Muscle of leg (tissue), 11 donors: ENCODE measurements around the gene RALGAPA1. TPM values are rescaled to one million over a fixed set of nuclear protein-coding genes. Genes with fewer than 3 reads are reported as not detected.

Source experiments
- DNase-seq: peaks from one replicate; pipeline ENCODE4 v3.0.0; 2013
- H3K27ac ChIP-seq: one replicate; pipeline ENCODE4 v1.5.1; 2013; ENCODE audit warnings: mild to moderate bottlenecking, low read length, control low read depth
- H3K27me3 ChIP-seq: one replicate; pipeline ENCODE4 v1.6.1; 2013; ENCODE audit warnings: low read length; ENCODE audit not compliant: control insufficient read depth, insufficient read depth
- H3K36me3 ChIP-seq: one replicate; pipeline ENCODE4 v1.6.1; 2013; ENCODE audit warnings: low read length; ENCODE audit not compliant: control insufficient read depth, insufficient read depth
- H3K4me1 ChIP-seq: one replicate; pipeline ENCODE4 v1.6.1; 2013; ENCODE audit warnings: low read length; ENCODE audit not compliant: control insufficient read depth, insufficient read depth
- H3K4me3 ChIP-seq: one replicate; pipeline ENCODE4 v1.5.1; 2013; ENCODE audit warnings: low read length, control low read depth
- H3K9me3 ChIP-seq: replicated peaks from 2 replicates; pipeline ENCODE4 v1.6.1; 2013; ENCODE audit warnings: low read depth, low read length; ENCODE audit not compliant: control insufficient read depth
- WGBS: methylation state at CpG from one replicate; pipeline ENCODE4 v1.1.5; 2013; ENCODE audit warnings: missing lambda C conversion rate; ENCODE audit not compliant: insufficient coverage; 5-methylcytosine and 5-hydroxymethylcytosine counted together
- polyA plus RNA-seq, 8 donors: library from polyadenylated mRNA; unstranded; fragments of 120-200 nt; gene quantifications; one replicate each; pipeline versions ENCODE4 v1.2.1 to v1.2.3, GENCODE V29; 2013; ENCODE audit warnings: inconsistent platforms in 1 of 8, low replicate concordance in 1 of 8; ENCODE audit not compliant: insufficient read length in 8 of 8, insufficient read depth in 1 of 8
- total RNA-seq: library from RNA; stranded (reverse); fragments of 120-200 nt; gene quantifications from one replicate; pipeline ENCODE4 v1.2.4, GENCODE V29; 2013

RALGAPA1 gene
- total and polyA plus RNA-seq, 9 donors: 20.0 to 46.0 (median 23.8) TPM

- Histone ChIP-seq H3K27me3 (peaks cover 33% of the 10 kb centered on the region), H3K4me3 (peak within 1 kb of the TSS; percentile 41), H3K36me3 (no peaks in the 10 kb centered on the region), H3K27ac (no peak within 1 kb of the TSS), H3K4me1 (peaks cover 21% of the 10 kb centered on the region), H3K9me3 (no peaks in the 10 kb centered on the region)
- under 1% methylated on average over 100 of the region's 100 CpGs for WGBS
- DNase-seq: peak; percentile 48
These were observed 275.5 kb downstream of the RALGAPA1 start, which contains the start of gene INSM2 for GRCh38 chr14:35533357-35534207. Gene INSM2 (plus strand): TSS chr14:35534164. CDS start chr14:35534253, 89 bp downstream.

GRCh38 chr14:35532783-35533356, 276.2 kb downstream of the RALGAPA1 start:
- peak; percentile 5 for DNase-seq
- H3K9me3 ChIP-seq: no peaks in the 10 kb centered on the region
- peaks cover 33% of the 10 kb centered on the region for H3K27me3 ChIP-seq
- H3K27ac ChIP-seq: no peak overlapping the region
- peaks cover 21% of the 10 kb centered on the region for H3K4me1 ChIP-seq
- WGBS: no CpG with 5 or more reads among the region's 6 CpGs
- H3K36me3 ChIP-seq: no peaks in the 10 kb centered on the region
- peak overlapping the region; percentile 41 for H3K4me3 ChIP-seq

- Histone ChIP-seq H3K36me3 (no peaks in the 10 kb centered on the region), H3K4me3 (no peak overlapping the region), H3K27me3 (peaks cover 33% of the 10 kb centered on the region), H3K4me1 (peaks cover 21% of the 10 kb centered on the region), H3K9me3 (no peaks in the 10 kb centered on the region), H3K27ac (no peak overlapping the region)
- no CpG with 5 or more reads among the region's 1 CpG for WGBS
- DNase-seq: no peak
These were observed 276.9 kb downstream of the RALGAPA1 start for GRCh38 chr14:35531960-35532747.

GRCh38 chr14:35526962-35527361, 282.1 kb downstream of the RALGAPA1 start:
- no CpG with 5 or more reads among the region's 2 CpGs for WGBS
- Histone ChIP-seq H3K9me3 (no peaks in the 10 kb centered on the region), H3K36me3 (no peaks in the 10 kb centered on the region), H3K27me3 (peaks cover 2% of the 10 kb centered on the region), H3K4me1 (no peaks in the 10 kb centered on the region), H3K27ac (no peak overlapping the region), H3K4me3 (no peak overlapping the region)
- no peak for DNase-seq

GRCh38 chr14:35525695-35526094, 283.4 kb downstream of the RALGAPA1 start:
- Histone ChIP-seq H3K9me3 (no peaks in the 10 kb centered on the region), H3K27ac (no peak overlapping the region), H3K36me3 (no peaks in the 10 kb centered on the region), H3K27me3 (no peaks in the 10 kb centered on the region), H3K4me1 (no peaks in the 10 kb centered on the region), H3K4me3 (no peak overlapping the region)
- WGBS: 83% methylated on average over 2 of the region's 3 CpGs
- DNase-seq: no peak

GRCh38 chr14:35519986-35520385, 289.1 kb downstream of the RALGAPA1 start:
- no peak overlapping the region for H3K27ac ChIP-seq
- H3K9me3 ChIP-seq: no peaks in the 10 kb centered on the region
- no peak for DNase-seq
- no peaks in the 10 kb centered on the region for H3K4me1 ChIP-seq
- no peaks in the 10 kb centered on the region for H3K27me3 ChIP-seq
- H3K36me3 ChIP-seq: no peaks in the 10 kb centered on the region
- H3K4me3 ChIP-seq: no peak overlapping the region
- no CpG with 5 or more reads among the region's 2 CpGs for WGBS

GRCh38 chr14:35515916-35516315, 293.2 kb downstream of the RALGAPA1 start:
- WGBS: no CpG with 5 or more reads among the region's 1 CpG
- no peak for DNase-seq

GRCh38 chr14:35512765-35513164, 296.3 kb downstream of the RALGAPA1 start:
- H3K36me3 ChIP-seq: no peaks in the 10 kb centered on the region
- H3K4me1 ChIP-seq: no peaks in the 10 kb centered on the region
- H3K9me3 ChIP-seq: no peaks in the 10 kb centered on the region
- H3K27ac ChIP-seq: no peak overlapping the region
- WGBS: 80% methylated on average over 3 of the region's 4 CpGs
- H3K4me3 ChIP-seq: no peak overlapping the region
- DNase-seq: no peak
- no peaks in the 10 kb centered on the region for H3K27me3 ChIP-seq

More at GRCh38 chr14:35515916-35516315, 293.2 kb downstream of the RALGAPA1 start:
- Histone ChIP-seq H3K4me1 (no peaks in the 10 kb centered on the region), H3K36me3 (no peaks in the 10 kb centered on the region), H3K27me3 (no peaks in the 10 kb centered on the region), H3K4me3 (no peak overlapping the region), H3K9me3 (no peaks in the 10 kb centered on the region), H3K27ac (no peak overlapping the region)

GRCh38 chr14:35509846-35510245, 299.2 kb downstream of the RALGAPA1 start:
- H3K4me1 ChIP-seq: no peaks in the 10 kb centered on the region
- no peak for DNase-seq
- H3K9me3 ChIP-seq: no peaks in the 10 kb centered on the region
- H3K27ac ChIP-seq: no peak overlapping the region
- H3K36me3 ChIP-seq: no peaks in the 10 kb centered on the region
- no CpG with 5 or more reads among the region's 2 CpGs for WGBS
- H3K4me3 ChIP-seq: no peak overlapping the region
- no peaks in the 10 kb centered on the region for H3K27me3 ChIP-seq

GRCh38 chr14:35506927-35507326, 302.2 kb downstream of the RALGAPA1 start:
- Histone ChIP-seq H3K4me1 (no peaks in the 10 kb centered on the region), H3K27ac (no peak overlapping the region), H3K9me3 (no peaks in the 10 kb centered on the region), H3K4me3 (no peak overlapping the region), H3K27me3 (no peaks in the 10 kb centered on the region), H3K36me3 (no peaks in the 10 kb centered on the region)
- no peak for DNase-seq
